PC-3 (cell line): ENCODE measurements around the gene DIP2C.

Source experiments
- EZH2 ChIP-seq: fragments of 300-600 bp; sonication (generic); IDR thresholded peaks from one replicate; pipeline ENCODE4 v1.6.1; 2017; ENCODE audit warnings: antibody characterized with exemption, mild to moderate bottlenecking, low read length; ENCODE audit not compliant: unreplicated experiment
- TF ChIP-seq, protein P1 (sequence below): fragments of 300-600 bp; sonication (generic); conservative IDR thresholded peaks from 2 replicates; pipeline ENCODE4 v1.5.1; 2017; ENCODE audit warnings: antibody characterized with exemption, low read depth, mild to moderate bottlenecking, low read length

DNA sequence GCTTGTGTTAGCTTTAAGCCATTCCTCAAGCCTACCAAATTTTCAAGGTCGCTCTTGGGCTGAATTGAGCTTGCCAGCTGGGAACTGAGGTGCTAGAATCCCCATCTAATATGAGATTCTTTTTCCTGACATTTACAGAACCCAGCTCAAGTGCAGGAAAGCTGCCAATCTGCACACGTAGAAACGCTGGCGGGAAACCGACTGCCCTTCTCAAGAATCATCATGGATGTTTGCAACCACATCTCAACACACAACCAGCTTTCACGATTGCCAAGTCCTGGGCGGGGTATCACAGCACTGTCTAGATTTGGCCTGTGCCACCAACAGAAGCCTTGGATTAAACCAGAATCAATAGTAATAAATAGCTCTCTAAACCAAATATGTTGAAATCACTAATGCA is 203.7 kb downstream of the DIP2C start:
- TF ChIP-seq, protein P1, sequence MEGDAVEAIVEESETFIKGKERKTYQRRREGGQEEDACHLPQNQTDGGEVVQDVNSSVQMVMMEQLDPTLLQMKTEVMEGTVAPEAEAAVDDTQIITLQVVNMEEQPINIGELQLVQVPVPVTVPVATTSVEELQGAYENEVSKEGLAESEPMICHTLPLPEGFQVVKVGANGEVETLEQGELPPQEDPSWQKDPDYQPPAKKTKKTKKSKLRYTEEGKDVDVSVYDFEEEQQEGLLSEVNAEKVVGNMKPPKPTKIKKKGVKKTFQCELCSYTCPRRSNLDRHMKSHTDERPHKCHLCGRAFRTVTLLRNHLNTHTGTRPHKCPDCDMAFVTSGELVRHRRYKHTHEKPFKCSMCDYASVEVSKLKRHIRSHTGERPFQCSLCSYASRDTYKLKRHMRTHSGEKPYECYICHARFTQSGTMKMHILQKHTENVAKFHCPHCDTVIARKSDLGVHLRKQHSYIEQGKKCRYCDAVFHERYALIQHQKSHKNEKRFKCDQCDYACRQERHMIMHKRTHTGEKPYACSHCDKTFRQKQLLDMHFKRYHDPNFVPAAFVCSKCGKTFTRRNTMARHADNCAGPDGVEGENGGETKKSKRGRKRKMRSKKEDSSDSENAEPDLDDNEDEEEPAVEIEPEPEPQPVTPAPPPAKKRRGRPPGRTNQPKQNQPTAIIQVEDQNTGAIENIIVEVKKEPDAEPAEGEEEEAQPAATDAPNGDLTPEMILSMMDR, result no peak
- TF ChIP-seq EZH2, result no peak
